Fibroblast of skin of scalp (primary cell): ENCODE results near the gene CLDN24.
"Not testable (repeated sequence)": the region's sequence is repeated elsewhere in the genome, so short reads cannot be mapped to it uniquely, and the experiment has no call there.

Source experiments
- DNase-seq: peaks from one replicate; pipeline ENCODE4 v3.0.0-alpha.2; 2013

The CLDN24 gene

DNA sequence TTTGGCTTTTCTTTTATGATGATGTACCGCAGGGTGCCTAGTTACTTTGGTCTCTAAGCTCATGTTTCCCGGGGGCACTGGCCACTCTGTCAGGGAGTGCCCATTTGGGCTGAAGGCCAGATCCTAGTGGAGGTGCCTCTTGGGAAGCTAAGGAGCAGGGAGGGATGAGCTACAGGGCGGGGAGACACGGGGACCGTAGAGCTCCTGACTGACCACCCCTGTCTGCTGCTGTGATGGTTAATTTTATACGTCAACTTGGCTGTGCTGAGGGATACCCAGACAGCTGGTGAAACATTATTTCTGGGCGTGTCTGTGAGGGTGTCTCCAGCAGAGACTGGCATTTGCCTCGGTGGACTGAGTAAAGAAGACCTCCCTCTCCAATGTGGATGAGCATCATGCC lies 24.9 kb upstream of the CLDN24 start:
- no peak for DNase-seq

DNA sequence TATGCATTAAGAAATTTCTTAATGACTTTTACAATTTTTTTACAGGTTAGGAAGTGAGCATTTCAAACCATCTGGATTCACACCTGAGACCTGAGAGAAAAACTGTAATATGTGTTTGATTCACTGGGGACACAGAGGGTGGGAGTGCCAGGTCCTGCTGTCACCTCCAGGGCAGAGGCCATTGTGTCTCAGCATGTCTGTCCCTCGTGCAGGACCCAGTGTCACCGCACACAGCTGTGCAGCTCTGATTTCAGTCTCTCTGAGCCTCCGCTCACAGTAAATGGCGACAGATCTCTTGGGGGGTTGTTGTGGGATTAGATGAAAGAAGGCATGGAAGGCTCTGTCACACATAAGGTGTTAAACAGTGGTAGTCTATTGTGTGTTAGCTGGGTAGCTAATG lies 23.0 kb upstream of the CLDN24 start:
- no peak for DNase-seq

DNA sequence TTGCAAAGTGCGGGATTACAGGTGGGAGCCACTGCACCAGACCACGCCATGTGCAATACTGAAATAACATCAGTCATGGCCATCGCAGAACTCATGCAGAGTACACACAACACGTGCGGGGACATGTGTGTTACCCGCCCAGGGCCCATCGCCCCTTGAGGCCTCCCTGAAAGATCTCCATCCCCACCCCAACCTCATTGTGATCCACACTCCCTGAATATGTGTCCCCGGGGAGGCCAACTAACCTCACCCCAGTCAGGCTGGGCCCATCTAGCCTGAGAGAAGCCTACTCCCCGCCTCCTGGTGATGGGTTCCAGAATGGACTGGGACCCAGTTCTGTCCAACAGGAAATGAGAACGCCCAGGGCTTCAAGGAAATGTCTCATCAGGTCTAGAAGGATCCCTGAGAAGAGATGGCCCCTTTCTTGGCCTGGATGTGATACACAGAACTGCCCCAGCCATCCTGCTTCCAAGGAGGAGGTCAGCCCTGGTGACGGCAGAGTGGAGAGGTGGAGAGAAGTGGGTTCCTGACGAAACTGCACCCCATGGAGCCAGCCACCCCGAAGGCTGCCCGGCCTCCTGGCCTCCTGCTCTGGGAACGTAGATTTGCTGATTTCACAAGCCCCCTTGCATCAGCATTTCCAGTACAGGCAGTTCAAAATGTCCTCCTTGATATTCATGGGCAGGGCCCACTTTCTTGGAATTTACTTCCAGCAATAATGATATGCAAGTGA lies 22.5 kb upstream of the CLDN24 start:
- no peak for DNase-seq

DNA sequence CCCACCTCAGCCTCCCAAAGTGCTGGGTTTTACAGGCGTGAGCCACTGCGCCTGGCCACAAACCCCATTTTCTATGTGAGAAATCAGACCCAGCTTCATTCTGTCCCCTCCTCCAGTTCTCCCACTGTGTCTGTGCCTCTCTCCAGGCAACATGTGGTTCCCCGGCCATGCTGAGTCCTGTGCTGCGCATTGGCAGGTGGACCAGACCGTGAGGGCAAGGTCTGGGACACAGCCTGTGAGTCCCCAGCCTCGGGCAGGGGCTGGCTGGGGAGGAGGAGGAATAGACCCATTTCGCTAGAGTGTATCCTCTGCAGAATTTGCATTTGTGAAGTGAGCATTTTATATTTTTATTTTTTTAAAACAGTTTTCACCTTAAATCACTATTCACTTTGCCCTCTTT lies 21.5 kb upstream of the CLDN24 start:
- DNase-seq, result no peak

DNA sequence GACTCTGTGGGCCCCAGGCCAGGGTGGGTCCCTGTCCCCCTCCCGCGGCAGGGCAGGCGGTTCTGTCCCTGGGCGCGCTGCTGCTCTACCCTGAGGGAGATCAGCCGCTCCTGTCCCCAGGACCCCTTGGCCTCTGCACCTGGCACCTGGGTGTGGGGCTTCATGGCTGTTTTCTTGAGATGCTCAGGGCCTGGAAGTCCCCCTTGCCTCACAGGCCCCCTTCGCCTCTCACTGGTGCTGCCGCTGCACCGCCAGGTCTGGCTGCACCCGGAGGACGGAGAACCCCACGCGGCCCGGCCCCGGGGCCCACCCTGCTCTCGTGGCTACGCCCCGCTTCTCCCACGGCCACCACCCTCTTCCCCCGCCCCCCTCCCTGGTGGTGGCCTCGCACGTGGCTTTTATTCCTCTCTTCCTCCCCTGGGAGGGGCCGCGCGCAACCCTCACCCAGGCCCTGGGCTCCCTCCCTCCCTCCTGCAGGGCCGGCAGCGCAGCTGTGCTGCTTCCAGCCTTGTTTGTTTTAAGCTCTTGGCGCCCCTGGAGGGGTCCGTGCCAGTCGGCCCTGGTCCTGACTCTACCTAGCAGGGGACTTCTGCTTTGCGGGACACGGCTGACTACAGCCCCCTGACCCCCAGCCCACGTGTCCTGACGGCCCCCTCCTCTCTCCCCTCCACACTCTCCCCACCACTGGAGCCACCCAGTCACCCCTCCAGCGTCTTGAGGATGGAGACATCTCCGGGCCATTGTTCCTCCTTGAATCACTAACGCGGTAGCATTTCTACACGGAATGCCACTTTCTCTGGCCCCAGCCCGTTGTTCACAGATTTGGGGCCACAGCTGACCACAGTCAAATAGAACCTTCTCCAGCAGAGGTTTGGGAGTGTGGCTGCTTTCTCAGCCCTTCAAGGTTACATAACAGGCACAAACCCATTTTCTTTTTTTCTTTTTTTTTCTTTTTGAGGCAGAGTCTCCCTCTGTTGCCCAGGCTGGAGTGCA lies 20.6 kb upstream of the CLDN24 start:
- peak; percentile 34 for DNase-seq

DNA sequence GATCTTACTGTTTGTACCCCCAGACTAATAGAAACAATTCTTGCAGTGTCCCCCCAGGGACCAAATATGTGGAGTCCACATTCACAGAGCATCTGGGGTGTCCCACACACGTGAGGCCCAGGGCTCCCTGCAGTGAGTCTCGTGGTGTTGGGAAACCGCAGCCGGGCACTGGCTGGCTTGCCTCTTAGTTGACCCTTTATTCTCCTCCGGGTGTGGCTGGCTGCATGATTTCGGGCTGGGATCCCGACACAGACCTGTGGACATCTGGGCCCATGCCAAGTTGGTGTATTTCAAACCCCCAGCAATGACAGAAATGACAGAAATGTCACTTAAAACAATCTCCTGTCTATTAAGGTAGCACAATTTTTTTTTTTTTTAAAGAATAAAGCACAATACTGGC lies 15.6 kb upstream of the CLDN24 start:
- peak; percentile 30 for DNase-seq

DNA sequence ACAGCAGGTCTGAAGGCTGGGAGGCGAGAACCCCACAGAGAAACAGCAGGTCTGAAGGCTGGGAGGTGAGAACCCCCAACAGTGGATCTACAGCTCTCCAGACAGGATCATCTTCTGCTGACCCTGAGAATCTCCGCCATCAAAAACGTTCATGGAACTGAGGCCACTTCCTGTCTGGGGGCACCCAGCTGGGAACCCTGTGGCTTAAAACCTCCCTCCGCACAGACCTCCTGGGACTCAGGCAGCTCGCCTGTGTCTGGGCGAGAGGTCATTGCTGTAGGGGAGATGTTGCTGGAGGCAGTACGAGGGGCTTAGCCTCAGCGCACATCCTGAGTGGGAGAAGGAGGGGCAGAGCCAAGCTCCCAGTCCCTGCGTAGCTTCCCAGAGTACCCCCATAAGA lies 15.1 kb upstream of the CLDN24 start:
- DNase-seq, result no peak

DNA sequence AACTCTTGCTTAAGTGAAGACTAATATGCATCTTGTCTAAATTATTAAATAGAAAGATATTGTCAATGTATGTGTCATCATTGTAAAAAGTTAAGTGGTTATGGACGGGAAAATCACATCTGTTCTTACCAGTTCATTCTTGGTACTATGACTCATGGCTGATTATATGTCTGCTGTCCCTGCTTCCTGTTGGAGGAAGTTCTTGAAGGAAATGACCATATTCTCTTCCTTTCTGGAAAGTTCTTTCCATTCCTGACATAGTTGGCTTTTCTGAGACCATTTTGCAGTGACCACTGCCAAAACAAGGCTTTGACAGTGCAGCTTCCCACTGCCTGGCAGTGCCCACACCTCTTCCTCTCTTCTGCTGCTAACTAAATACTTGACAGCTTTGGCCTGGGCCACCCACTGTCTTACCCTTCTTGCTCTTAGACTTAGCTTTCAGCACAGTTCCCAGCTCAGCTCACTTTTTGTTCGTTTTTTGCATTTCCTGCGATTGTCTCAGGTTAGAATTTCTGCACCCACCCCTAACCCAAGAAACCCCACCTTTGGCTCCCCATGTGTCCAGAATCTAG lies 13.2 kb upstream of the CLDN24 start:
- peak; percentile 89 for DNase-seq

DNA sequence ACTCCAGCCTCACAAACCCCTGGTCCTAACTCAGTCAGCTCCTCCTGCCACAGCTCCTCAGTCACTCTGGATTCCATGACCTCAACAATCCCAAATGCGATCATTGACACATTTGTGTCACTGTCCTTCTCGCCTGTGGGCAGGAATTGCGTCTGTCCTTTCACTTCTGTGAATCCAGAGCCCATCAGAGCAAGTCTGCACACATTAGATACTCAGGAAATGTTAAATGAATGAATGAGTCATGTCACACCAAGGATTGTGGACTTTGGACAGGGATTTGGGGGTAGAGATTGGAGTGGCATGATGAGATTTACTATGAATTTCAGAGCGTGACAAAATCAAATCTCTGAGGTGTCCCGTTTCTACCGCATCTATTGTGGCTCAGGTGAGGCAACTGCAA lies 11.8 kb upstream of the CLDN24 start:
- peak; percentile 9 for DNase-seq

DNA sequence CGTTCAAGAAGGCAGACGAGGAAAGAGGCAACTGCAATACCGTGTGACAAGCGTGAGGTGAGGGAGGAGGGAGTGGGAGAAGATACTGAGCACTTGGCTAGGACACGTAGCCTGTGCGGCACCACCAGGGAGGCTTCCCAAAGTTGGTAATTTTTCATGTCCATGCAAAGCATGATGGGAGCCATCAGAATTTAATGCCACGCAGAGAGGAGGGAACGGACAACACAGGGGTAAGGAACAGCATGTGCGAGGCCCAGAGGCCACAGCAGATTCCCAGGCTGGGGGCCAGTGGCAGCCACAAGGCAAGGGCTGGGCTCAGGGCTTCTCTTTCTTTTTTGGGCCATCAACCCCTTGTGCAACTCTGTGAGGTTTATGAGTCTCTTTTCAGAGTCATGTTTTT lies 11.0 kb upstream of the CLDN24 start:
- no peak for DNase-seq

DNA sequence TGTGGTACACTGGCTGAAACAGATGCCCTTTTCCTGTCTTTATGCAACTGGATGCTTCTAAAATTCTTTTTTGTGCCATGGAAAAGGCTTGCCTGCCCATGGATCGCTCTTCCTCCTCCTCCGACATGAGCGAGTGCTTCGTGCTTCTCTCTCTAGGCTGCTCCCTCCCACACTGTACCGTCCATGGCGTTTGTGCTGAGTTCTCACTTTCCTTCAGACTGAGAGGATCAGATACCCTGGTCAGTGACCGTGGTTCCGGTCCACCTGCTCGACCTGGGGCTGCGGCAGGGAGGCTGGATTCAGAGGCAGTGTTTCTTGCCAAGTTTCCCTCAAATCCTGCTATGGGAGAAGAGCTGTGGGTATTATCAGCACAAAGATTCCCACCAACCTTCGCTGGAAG lies 10.2 kb upstream of the CLDN24 start:
- DNase-seq, result no peak

DNA sequence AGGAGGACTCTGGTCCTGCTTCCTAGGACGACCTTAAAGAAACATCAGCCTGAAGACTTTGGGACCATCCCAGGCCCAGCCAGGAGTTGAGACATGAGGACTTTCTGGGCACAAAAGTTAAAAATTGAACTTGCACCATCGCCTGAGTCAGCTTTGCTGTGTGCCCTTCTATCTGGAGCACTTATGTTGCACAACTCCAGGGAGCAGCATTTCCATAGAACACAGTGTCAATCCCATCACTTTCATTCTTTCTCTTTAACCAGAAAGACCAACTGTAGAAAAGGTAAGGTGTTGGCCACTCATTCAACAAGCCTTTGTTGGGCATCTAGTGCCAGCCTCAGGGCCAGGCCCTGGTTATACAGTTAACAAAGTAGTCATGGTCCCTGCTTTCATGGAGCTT lies 8.6 kb upstream of the CLDN24 start:
- DNase-seq, result no peak

DNA sequence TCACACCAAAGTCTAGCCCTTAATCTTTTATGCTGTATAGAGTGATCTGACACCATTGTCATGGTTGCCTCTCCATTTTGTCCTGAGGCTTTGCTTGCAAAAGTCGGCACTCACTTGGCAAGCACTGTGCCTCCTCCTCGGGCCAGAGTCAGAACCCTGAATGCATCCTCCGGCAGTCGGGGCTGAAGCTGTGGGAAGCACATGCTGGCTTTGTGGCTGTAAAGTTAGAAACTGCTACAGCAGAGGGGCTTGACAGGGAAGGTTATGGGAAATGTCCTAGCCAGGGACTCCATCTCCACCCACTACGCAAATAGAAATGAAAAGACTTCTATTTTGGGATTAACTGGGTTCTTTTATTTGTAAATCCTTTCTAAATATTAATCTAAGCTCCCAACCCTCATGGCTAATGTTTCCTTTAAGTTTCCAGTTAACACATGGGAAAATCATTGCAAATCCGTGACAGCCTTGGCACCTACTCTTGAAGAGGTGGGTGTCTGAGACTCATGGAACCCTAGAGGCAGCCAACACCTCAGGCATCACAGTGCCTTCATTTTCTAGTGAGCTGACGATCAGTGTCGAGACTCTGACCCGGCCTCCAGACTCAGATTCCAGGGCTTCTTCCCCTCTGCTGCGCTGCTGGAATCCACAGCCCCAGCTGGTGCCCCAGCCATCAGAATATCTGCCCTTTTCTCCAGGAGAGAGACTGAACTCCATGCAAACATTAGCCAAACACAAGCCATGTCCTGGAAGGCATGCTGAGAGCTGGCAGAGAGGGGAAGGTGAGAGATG lies 7.9 kb upstream of the CLDN24 start:
- DNase-seq, result no peak

DNA sequence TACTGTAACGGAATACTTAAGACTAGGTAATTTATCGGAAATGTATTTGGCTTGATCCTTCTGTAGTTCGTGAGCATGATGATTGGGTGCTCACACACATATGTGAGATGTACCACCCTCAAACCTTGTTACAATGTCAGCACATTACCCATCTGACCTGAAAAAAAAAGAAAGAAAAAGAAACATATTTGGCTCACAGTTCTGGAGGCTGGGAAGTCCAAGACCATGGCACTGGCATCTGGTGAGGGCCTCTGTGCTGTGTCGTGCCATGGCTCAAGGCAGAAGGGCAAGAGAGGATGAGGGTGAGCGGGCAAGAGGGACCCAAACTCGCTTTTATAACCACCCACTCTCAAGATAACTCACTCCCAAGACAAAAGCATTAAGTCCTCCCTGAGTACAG lies 7.0 kb upstream of the CLDN24 start:
- DNase-seq, result no peak

DNA sequence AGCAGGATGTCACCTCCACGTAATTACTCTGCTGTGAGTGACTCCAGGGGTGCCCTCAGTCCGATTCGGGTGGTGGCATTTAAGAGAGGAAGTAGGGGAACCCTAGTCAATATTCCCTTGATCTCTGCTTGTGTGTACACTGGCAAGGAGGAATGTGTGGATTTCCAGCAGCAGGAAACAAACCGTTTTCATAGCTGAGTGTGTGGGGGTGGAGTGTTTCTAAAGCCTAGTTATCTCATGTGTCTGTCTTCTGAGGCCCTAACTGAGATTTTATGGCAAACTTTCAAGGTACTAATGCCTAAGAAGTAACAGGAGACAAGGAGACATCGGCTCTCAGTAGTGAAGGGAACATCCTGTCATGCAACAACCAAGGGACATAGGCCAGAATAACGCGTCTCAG lies 6.6 kb upstream of the CLDN24 start:
- peak; percentile 24 for DNase-seq

DNA sequence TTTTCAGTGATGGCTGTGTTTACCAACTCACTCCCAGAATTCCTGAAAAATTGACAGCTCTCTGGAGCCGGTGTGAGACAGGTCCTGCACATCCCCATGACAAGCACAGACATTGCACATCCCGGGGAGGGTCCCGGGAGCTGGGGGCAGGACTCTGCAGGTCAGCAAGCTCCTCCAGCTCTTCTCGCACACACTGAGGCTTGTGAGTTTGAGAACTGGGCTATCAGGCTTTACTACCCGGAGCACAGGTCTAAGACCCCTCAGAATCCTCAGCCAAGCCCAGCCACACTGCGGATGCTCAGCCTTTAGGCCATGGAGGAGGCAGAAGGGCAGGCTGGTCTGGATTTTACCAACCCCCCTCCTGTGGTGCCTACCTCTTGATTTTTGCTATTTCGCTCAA lies 5.6 kb upstream of the CLDN24 start:
- no peak for DNase-seq

DNA sequence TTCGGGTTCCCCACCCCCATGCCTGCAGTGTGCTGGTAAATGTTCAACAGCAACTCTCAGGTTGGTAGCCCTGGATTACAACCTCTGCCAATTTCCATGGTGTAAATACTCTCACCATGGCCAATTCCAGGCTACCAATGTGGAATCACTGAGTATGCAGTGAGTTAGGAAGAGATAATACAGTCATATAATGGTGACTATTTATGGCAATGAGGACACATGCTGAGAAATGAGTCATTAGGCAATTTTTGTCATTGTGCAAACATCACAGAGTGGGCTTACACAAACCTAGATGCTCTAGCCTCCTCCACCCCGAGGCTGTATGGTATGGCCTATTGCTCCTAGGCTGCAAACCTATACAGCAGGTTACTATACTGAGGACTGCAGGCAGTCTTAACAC lies 4.6 kb upstream of the CLDN24 start:
- peak; percentile 42 for DNase-seq

DNA sequence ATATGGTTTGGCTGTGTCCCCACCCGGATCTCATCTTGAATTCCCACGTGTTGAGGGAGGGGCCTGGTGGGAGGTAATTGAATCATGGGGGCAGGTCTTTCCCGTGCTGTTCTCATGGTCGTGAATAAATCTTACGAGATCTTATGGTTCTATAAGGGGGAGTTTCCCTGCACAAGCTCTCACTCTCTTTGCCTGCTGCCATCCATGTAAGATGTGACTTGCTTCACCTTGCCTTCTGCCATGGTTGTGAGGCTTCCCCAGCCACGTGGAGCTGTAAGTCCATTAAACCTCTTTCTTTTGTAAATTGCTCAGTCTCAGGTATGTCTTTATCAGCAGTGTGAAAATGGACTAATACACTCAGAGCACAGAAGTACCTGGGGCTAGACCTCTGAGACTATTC lies 4.2 kb upstream of the CLDN24 start:
- not testable (repeated sequence) for DNase-seq

DNA sequence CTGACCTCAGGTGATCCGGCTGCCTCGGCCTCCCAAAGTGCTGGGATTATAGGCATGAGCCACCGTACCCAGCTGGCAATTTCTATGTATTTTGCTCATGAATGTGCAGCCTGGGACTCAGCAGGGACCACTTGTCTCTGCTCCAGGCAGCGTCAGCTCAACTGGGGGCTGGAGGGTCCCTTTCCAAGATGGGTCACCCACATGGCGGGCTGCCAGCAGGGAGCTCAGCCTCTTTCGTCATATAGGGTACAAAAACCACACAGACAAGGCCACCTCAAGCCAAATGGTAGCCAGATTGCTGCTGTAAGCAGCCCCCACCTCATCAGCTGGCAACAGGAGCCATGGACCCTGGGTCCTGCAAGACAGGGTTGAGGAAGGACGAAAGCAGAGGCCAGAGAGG lies 2.4 kb upstream of the CLDN24 start:
- no peak for DNase-seq

DNA sequence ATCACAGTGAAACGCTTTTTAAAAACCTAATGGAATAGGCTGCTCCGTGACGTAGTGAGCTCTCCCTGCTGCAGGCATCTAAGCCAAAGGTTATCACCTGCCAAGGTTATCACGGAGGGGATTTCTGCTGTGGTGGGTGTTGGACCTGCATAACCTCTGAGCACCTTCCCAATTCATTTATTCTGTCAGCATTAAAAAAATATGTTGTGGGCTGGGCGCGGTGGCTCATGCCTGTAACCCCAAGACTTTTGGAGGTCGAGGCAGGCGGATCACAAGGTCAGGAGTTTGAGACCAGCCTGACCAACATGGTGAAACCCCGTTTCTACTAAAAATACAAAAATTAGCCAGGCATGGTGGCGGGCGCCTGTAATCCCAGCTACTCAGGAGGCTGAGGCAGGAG lies 1.8 kb upstream of the CLDN24 start:
- DNase-seq, result not testable (repeated sequence)

DNA sequence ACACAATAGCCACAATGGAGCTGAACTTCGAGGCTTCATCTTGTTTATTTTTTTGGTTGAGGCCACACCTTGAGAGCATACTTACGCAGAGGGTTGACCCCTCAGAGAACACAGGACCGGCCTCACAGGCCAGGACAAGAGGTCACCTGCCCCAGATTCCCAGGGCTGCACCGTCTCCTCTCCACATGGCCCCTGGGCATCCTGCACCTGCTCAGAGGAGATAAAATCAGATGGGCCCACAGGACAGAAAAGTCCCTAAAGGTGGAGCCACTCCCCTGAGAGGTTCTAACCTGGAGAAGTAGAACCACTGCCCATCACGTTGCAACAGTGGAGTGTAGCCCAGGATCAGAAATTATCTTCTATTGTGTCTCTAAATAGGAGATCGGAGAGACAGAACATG lies 1.1 kb upstream of the CLDN24 start:
- no peak for DNase-seq

DNA sequence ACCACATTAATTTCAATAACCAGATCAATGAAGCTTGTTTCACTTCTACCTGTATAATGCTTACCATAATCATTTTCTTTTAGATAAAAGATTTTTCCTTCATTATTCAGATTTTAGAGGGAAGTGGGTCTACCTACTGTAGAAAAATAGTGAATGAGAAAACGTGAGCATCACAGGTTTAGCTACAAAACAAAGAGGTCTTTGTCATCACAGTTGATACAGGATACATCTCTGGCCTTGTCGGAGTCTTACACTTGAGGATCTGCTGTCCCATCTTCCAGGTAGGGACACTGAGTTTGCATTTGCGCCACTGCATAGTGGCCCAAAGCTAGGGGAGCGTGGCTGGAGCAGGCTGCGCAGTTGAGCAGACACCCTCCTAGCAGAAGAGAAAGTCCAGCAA lies 710 bp downstream of the CLDN24 start:
- no peak for DNase-seq

DNA sequence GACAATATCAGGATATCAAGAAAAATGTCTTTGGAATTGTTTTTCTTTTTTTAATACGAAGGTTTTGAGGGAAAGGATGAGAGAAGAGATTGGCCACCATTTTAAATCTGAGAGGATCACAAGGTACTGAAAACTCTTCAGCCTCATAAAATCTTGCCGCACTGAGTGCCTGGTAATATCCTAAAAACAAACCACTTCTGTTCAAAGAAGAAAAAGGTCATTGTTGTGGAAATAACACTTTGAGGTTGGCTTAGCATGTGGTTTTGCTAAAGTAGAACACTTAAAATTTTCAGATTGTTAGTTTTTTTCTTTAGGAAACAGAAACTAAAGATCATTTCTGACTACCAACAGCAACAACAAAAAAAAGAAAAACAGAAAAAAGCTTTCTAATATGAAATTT lies 1.1 kb downstream of the CLDN24 start:
- no peak for DNase-seq
